NCI-H1436 treated with DMSO at 0.1 percent for 48 hours (cell line): ENCODE data around the gene DECR2.
"Not testable (repeated sequence)": the region's sequence is repeated elsewhere in the genome, so short reads cannot be mapped to it uniquely, and the experiment has no call there.

Source experiments
- DNase-seq: peaks from one replicate; lab custom pipeline; 2025; lab: John Stamatoyannopoulos, UW

DECR2 gene

GRCh38 chr16:379183-379960 lies 22.3 kb upstream of the DECR2 start:
- DNase-seq, result peak; percentile 87

GRCh38 chr16:379961-380761 lies 21.5 kb upstream of the DECR2 start:
- DNase-seq, result no peak

- DNase-seq, result no peak
Observed at GRCh38 chr16:380762-381011, 21.0 kb upstream of the DECR2 start.

DNA sequence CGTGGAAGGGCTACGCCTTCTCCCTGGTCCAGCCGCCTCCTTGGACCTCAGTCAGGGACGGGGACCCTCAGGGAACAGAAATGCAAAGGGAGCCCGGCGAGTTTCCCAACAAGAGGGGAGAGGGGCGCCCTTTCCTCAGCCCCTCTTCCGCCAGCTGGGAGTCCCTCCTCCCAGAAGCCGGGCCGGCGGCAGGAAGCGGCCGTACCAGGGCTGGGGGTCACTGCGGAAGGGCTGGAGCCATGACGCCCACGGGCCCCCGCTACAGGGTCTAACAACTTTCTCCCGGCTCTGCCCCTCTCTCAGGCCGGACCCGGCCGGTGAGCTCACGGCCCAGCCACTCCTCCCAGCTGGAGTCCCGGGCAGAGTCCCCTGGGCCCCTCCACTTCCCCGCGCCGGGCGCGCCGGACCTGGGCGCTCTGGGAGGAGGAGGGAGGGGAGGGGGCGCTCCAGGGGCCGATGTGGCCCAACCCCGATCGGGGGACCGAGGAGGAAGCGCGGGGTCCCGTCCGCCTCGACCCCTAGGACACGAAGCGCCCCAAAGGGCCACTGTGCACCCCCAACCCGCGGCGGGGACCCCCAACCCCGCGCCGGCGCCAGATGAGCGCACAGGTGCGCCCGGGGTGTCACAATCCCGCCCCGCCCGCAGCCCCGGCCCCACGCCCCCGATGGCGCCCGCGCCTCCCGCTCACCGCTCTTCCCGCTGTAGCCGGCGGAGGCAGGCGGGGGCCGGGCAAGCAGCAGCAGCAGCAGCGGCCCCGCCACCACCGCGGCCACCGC lies 20.5 kb upstream of the DECR2 start:
- DNase-seq, result no peak

DNA sequence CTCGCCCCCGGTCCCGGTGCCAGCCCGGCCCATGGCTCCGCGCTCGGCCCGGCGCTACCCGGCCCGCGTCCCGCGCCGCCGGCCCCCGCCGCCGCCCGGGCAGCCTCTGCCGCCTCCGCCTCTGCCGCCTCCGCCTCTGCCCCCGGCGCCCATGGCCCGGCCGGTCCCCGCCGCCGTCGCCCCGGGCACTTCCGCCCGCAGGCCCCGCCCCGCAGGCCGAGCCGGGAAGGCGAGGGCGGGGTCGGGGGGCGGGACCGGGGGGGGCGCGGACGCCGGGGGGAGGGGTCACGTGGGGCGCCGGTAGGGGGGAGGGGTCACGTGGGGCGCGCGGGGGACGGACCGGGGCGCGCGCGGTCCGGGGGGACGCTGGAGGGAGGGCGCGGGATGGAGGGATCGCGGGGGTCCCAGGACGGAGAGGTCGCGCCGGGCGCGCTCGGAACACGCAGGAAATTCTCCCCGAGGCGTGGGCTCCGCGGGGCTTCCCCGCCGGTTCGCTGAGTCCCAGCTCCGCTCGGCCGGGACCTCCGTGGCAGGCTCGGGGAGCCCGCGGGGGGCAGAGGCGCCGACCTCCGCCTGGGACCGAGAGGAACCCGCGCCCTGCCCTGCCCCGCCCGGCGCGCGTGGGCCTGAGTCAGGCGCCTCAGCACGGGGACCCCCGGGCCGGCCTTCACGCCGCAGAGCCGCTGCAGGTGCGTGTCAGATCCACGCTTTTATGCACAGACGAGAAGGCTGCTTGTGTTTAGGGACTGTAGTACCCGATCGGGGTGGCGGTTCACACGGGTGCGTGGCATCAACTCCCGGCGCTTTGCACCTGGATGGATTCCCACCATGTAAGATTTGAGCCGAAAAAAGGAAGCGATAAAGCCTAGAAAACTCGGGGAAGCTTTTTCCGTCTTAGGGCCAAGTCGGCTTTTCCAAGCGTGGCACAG lies 19.6 kb upstream of the DECR2 start, which contains the start of gene PGAP6:
Gene PGAP6, minus strand, starts transcription at position 190 of the 929 bp plus-strand sequence. Its CDS starts 157 bp downstream, at position 33.
- no peak for DNase-seq

DNA sequence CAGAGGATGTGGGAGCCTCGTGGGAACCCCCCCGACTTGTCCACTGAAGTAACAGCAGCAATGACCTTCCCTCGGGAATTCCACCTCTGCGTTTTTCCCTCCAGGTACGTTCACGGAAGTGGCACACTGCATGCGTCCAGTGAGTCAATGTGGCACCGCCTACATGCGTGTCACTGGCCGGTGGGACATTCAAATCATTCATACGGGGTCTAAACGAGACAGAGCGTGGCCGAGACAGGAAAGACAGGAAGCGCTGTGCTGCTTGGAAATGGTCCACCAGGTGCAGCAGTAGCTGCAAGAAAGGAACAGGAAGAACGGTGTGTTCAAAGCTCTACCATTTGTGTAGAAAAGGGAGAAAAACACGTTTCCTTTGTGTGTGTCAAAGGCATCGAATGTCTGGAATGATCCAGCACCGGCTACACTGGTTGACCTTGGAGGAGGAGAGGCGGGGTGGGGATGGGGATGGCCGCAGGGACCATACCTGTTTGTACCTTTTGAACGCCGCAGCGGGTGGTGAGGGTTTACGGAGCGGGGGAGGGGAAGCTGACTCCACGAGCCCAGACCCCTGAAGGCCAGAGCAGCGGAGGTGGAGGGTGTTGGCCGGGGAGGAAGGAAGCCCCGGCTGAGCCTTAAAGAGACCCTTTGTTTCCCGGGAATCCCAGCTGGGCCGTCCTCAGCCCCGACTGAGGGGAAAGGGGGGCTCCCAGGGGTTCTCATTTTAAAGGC lies 18.2 kb upstream of the DECR2 start:
- DNase-seq, result no peak

DNA sequence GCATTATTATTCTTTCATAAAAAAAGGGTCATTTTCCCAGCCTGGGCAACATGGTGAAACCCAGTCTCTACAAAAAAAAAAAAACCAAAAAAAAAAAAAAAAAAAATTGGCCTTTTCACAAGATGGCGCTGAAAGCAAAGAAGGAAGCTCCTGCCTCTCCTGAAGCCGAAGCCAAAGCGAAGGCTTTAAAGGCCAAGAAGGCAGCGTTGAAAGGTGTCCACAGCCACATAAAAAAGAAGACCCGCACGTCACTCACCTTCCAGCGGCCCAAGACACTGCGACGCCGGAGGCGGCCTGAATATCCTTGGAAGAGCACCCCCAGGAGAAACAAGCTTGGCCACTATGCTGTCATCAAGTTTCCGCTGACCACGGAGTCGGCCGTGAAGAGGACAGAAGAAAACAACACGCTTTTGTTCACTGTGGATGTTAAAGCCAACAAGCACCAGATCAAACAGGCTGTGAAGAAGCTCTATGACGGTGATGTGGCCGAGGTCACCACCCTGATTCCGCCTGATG lies 15.0 kb upstream of the DECR2 start:
- no peak for DNase-seq

DNA sequence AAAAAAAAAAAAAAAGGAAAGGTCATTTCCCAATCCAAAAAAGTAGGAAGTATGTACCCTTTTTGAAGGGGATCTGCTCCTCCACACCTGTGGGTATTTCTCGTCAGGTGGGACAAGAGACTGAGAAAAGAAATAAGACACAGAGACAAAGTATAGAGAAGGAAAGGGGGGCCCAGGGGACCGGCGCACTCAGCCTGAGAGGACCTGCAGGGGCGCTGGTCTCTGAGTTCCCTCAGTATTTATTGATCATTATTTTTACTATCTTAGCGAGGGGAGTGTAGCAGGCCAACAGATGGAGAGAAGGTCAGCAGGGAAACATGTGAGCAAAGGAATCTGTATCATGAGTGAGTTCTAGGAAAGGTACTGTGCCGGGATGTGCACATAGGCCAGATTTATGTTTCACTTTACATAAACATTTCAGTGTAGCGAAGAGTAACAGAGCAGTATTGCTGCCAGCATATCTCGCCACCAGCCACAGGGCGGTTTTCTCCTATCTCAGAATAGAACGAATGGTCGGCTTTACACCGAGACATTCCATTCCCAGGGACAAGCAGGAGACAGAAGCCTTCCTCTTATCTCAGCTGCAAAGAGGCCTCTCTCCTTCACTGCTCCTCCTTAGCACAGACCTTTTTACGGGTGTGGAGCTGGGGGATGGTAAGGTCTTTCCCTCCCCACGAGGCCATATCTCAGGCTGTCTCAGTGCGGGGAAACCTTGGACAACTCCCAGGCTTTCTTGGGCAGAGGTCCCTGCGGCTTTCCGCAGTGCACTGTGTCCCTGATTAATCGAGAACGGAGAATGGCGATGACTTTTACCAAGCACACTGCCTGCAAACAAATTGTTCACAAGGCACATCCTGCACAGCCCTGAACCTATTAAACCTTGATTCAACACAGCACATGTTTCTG lies 13.7 kb upstream of the DECR2 start:
- not testable (repeated sequence) for DNase-seq

DNA sequence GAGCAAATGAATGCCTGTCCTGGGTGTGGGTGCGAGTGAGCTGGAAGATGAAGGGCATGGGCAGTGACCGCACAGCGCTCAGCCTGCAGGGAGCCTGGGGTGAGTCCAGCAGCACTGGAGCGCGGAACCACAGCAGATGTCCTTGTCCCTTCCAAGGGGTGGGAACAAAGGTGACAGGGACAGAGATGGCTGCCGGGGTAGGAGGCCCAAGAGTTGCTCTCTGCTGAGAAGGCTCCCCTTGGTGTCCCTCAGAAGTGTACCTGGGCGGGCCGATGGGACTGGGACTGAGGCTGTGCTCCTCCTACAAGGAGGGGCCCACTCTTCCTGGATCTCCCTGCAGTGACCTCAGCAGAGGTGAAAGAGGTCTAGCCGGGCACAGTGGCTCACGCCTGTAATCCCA lies 12.3 kb upstream of the DECR2 start:
- DNase-seq, result no peak

GRCh38 chr16:391885-392335 lies 9.8 kb upstream of the DECR2 start:
- DNase-seq, result no peak

DNA sequence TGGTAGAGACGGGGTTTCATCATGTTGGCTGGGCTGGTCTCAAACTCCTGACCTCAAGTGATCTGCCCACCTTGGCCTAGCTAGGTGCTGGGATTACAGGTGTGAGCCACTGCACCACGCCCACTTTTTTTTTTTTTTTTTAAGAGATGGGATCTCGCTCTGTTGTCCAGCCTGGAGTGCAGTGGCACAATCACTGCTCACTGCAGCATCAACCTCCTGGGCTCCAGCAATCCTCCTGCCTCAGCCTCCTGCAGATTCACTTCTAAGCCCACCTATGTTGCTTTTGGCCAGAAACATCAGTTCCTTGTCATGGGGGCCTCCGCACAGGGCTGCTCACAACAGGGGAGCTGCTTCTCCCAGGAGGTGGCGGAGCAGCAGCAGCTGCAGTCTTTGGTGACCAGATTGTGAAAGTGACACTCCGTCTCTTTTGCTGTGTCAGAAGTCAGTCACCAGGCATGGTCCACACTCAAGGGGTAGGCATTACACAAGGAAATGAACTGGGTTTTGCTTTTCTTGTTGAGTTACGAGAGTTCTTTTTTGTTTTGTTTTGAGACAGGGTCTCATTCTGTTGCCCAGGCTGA lies 9.1 kb upstream of the DECR2 start:
- DNase-seq, result no peak

- DNase-seq, result no peak
Observed at GRCh38 chr16:396199-396598, 5.5 kb upstream of the DECR2 start.

DNA sequence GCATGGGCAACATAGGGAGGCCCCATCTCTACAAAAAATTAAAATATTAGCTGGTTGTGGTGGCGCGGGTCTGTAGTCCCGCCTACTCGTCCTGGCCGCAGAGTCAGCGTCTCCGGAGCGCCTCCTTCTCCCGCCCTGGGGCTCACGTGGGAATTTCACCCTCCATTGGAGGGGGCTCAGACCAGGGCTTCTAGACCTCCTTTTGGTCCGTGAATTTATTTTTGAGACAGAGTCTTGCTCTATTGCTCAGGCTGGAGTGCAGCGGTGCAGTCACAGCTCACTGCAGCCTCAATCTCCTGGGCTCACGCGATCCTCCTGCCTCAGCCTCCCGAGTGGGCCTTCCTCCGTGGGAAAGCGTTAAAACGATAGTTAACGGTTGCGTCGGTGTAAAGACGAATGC lies 5.1 kb upstream of the DECR2 start:
- DNase-seq, result no peak

- DNase-seq, result no peak
Observed at GRCh38 chr16:397135-397661, 4.5 kb upstream of the DECR2 start, which contains the start of gene NME4. NME4 (plus strand) TSS chr16:397199; CDS start chr16:397223, 24 bp downstream.

- DNase-seq, result no peak
Observed at GRCh38 chr16:397736-398332, 3.9 kb upstream of the DECR2 start.

DNA sequence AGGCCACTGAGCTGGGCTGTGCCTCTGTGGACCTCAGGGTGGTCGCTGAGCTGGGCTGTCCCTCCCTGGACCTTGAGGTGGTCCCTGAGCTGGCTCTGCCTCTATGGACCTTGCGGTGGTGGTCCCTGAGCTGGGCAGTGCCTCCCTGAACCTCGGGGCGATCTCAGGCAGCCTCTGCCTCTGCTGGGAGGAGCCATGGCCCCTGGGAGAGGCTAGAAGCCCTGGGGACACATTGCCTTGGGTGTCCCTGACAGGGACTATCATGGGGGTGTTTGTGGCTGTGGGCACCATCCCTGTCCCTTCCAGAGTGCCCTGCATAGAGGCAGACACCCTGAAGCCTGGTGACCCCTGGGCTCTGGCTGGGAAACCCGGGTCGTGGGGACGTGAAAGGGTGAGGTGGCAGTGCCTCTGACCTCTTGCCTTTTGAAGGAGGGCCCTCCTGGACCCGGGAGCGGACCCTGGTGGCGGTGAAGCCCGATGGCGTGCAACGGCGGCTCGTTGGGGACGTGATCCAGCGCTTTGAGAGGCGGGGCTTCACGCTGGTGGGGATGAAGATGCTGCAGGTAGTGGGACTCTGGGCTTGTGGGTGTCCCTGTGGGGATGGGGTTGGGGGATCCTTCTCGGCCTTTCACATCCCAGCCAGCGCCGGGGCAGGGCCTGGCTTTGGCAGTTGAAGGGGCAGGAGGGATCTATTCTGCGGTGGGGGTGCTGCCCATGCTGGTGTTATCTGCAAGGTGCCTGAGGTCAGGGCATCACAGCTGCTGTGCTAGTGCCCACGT lies 2.9 kb upstream of the DECR2 start:
- no peak for DNase-seq

DNA sequence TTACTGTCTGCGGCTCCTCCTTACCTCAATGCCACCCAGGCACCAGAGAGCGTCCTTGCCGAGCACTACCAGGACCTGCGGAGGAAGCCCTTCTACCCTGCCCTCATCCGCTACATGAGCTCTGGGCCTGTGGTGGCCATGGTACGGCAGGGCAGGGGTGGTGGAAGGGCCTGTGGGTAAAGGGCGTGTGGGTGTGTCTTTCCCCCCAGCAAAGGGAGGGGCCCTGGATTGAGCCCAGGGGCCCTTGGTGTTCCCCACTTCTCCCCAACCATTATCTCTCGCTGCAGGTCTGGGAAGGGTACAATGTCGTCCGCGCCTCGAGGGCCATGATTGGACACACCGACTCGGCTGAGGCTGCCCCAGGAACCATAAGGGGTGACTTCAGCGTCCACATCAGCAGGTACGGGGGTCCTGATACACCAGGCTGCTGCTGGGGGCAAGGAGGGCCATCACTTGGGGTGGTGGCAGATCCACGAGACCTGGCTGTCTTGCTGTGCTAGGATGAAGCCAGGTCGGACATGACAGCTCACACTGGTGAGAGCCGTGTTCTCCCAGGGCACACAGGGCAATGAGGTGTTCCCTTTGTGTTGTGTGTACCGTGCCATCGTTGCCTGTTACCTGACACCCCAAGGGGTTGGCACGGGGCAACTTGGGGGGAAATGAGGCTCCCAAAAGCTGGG lies 2.2 kb upstream of the DECR2 start:
- DNase-seq, result no peak
